HG03025 (cell line): ENCODE results near the gene RIPK4.
"Not testable (repeated sequence)": the region's sequence is repeated elsewhere in the genome, so short reads cannot be mapped to it uniquely, and the experiment has no call there.

Experiments
- ATAC-seq: cut with Tn5 transposase; IDR thresholded peaks from one replicate; pipeline ENCODE4 v1.9.1; 2021; ENCODE audit warnings: mild to moderate bottlenecking, moderate library complexity; ENCODE audit not compliant: unreplicated experiment, low FRiP score

Gene RIPK4

GRCh38 chr21:41703857-41704501 lies 62.9 kb downstream of the RIPK4 start:
- ATAC-seq, result no peak

GRCh38 chr21:41701749-41702148 lies 65.1 kb downstream of the RIPK4 start:
- ATAC-seq, result no peak

GRCh38 chr21:41699311-41699710 lies 67.5 kb downstream of the RIPK4 start:
- no peak for ATAC-seq

GRCh38 chr21:41698071-41698470 lies 68.8 kb downstream of the RIPK4 start:
- no peak for ATAC-seq

GRCh38 chr21:41695513-41695912 lies 71.3 kb downstream of the RIPK4 start:
- ATAC-seq, result no peak

- not testable (repeated sequence) for ATAC-seq
These were observed 72.8 kb downstream of the RIPK4 start for GRCh38 chr21:41694042-41694441.

GRCh38 chr21:41692185-41692565 lies 74.7 kb downstream of the RIPK4 start:
- ATAC-seq, result no peak

- ATAC-seq, result no peak
These were observed 75.4 kb downstream of the RIPK4 start for GRCh38 chr21:41691205-41692184.
